ENCODE measurements around the gene RPL35.
"Not testable (repeated sequence)": the region's sequence is repeated elsewhere in the genome, so short reads cannot be mapped to it uniquely, and the experiment has no call there.

The RPL35 gene

DNA sequence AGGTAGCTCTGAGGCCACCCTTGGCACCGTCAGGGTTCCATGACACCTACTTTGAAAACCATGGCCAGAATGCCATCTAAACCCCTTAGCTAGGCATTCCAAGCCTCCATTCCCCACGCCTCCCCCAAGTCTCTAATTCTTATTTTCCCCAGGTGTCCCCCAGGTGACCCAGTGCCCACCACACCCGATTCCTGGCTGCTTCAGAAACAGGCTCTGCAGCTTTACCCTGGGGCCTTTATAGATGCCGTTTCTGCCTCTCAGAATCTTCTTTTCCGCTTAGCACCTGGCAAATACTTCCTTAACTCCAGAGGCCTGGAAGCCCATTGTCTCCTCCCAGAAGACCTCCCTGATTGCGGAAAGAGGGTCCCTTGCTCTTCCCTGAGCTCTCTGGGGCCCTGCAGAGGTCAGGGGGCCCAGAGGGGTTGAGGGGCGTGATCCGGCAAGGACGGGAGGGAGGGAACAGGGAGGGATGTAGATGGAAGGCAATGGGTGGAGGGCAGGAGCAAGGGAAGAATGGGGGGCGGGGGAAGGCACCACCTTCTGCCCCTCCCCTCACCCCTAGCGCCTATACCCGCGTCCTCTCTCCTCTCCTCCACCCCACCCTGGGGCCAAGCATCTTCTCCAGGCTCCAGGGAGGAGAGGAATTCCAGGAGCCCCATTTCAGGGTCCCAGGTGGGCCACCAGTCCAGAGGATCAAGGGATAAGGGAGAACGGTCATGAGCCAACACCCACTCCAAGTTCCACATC, 20.5 kb downstream of the RPL35 start:
- no peak overlapping the region for H3K27ac ChIP-seq
- no peak for DNase-seq (ENCODE audit: low read depth, low spot score)

DNA sequence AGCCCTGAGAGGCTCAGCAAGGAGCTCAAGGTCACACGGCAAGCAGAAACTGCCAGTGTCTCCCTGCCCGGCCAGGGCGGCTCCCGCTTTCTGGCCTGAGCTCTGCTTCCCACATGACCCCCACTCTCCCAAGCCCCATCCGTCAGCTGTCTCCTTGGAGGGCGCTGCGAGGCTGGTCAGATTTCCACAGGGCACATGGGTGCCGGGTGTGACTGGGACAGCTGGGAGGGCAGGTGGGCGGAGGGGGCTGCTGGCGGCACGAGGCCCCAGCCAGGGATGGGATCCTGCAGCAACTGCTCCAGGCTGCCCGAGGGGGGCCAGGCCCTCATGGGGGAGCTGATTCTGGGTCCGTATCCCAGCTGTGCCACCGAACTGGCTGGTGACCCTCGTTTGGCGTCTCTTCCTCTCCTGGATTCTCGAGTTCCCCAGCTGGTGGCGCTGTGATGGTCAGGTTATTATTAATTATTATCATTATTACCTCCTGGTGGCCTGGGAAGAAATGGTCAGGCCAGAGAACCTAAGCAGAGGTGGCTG, 21.4 kb downstream of the RPL35 start:
- H3K4me3 ChIP-seq: no peak overlapping the region
- no peaks in the 10 kb centered on the region for H3K36me3 ChIP-seq (ENCODE audit: insufficient read depth, low read length)
- H3K9me3 ChIP-seq (ENCODE audit: low read depth, low read length): no peaks in the 10 kb centered on the region
- DNase-seq (ENCODE audit: low read depth, low spot score): no peak
- H3K9ac ChIP-seq (ENCODE audit: insufficient read length): no peak overlapping the region
- no peak overlapping the region for H3K27ac ChIP-seq
- TF ChIP-seq FOXP2 (optimal IDR thresholded peaks at IDR 0.05; ENCODE audit: control extremely low read depth, extremely low read length, insufficient read depth) (no peak), EZH2 (IDR thresholded peaks at IDR 0.05) (no peak), POLR2AphosphoS5 (IDR thresholded peaks at IDR 0.05; ENCODE audit: borderline replicate concordance, low read depth, low read length) (no peak)

More for the DNA sequence above, 20.5 kb downstream of the RPL35 start:
- Histone ChIP-seq H3K9me3 (ENCODE audit: low read depth, low read length) (no peaks in the 10 kb centered on the region), H3K9ac (ENCODE audit: insufficient read length) (no peak overlapping the region), H3K36me3 (ENCODE audit: insufficient read depth, low read length) (no peaks in the 10 kb centered on the region), H3K4me3 (no peak overlapping the region)
- TF ChIP-seq POLR2AphosphoS5 (IDR thresholded peaks at IDR 0.05; ENCODE audit: borderline replicate concordance, low read depth, low read length): no peak
- no peak for TF ChIP-seq FOXP2 (optimal IDR thresholded peaks at IDR 0.05; ENCODE audit: control extremely low read depth, extremely low read length, insufficient read depth)
- no peak for TF ChIP-seq EZH2 (IDR thresholded peaks at IDR 0.05)

DNA sequence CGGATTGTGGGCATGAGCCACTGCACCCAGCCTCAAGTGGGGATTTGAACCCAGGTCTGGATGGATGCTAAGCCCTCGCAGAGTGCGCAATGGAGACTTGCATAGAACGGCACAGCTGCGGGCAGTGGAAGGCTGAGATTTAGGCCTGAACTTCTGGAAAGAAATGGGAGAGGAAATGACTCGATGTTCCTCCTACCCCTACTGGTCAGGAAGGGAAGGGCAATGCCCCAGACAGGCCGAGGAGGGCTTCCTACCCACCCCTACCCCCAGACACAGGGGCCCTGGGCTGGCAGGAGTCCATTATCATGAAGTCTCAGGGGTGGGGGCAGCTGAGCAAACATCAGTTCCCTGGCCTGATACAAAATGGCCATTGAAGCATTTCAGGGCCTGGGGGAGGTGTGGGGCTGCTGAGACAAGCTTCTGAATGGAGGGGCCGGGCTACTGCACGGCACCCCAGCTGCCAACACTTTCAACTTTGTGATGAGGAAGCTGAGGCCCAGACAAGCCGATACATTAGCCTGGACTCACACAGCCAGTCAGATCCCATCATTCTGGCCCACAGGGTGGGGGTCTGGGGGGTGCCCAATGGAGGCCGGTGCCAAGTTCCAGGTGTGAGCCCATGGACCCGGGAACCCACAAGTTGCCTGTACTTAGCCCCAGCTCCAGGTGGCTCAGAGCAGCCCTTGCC, 22.0 kb downstream of the RPL35 start:
- no peak for DNase-seq (ENCODE audit: low read depth, low spot score)
- Histone ChIP-seq H3K27ac (no peak overlapping the region), H3K9ac (ENCODE audit: insufficient read length) (no peak overlapping the region), H3K9me3 (ENCODE audit: low read depth, low read length) (no peaks in the 10 kb centered on the region), H3K36me3 (ENCODE audit: insufficient read depth, low read length) (no peaks in the 10 kb centered on the region), H3K4me3 (no peak overlapping the region)
- TF ChIP-seq EZH2 (IDR thresholded peaks at IDR 0.05): no peak
- TF ChIP-seq FOXP2 (optimal IDR thresholded peaks at IDR 0.05; ENCODE audit: control extremely low read depth, extremely low read length, insufficient read depth): no peak
- no peak for TF ChIP-seq POLR2AphosphoS5 (IDR thresholded peaks at IDR 0.05; ENCODE audit: borderline replicate concordance, low read depth, low read length)

DNA sequence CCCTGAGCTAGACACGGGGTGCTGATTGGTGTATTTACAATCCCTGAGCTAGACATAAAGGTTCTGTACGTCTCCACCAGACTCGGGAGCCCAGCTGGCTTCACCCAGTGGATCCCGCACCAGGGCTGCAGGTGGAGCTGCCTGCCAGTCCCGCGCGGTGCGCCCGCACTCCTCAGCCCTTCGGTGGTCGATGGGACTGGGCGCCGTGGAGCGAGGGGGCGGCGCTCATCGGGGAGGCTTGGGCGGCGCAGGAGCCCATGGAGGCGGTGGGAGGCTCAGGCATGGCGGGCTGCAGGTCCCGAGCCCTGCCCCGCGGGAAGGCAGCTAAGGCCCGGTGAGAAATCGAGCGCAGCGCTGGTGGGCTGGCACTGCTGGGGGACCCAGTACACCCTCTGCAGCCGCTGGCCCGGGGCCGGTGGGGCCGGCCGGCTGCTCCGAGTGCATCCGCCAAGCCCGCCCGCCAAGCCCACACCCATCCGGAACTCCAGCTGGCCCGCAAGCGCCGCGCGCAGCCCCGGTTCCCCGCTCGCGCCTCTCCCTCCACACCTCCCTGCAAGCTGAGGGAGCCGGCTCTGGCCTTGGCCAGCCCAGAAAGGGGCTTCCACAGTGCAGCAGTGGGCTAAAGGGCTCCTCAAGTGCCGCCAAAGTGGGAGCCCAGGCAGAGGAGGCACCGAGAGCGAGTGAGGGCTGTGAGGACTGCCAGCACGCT, 23.0 kb downstream of the RPL35 start:
- not testable (repeated sequence) for H3K27ac ChIP-seq; H3K4me3 ChIP-seq; H3K9ac ChIP-seq (ENCODE audit: insufficient read length); H3K36me3 ChIP-seq (ENCODE audit: insufficient read depth, low read length); H3K9me3 ChIP-seq (ENCODE audit: low read depth, low read length); DNase-seq (ENCODE audit: low read depth, low spot score)

DNA sequence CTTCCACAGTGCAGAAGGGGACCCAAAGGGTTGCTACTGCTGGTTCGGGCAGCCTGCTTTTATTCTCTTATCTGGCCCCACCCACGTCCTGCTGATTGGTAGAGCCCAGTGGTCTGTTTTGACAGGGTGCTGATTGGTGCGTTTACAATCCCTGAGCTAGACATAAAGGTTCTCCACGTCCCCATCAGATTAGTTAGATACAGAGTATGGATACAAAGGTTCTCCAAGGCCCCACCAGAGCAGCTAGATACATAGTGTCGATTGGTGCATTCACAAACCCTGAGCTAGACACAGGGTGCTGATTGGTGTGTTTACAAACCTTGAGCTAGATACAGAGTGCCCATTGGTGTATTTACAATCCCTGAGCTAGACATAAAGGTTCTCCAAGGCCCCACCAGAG, 23.6 kb downstream of the RPL35 start:
- H3K27ac ChIP-seq; H3K36me3 ChIP-seq (ENCODE audit: insufficient read depth, low read length); H3K9me3 ChIP-seq (ENCODE audit: low read depth, low read length); DNase-seq (ENCODE audit: low read depth, low spot score); H3K4me3 ChIP-seq; H3K9ac ChIP-seq (ENCODE audit: insufficient read length): not testable (repeated sequence)

DNA sequence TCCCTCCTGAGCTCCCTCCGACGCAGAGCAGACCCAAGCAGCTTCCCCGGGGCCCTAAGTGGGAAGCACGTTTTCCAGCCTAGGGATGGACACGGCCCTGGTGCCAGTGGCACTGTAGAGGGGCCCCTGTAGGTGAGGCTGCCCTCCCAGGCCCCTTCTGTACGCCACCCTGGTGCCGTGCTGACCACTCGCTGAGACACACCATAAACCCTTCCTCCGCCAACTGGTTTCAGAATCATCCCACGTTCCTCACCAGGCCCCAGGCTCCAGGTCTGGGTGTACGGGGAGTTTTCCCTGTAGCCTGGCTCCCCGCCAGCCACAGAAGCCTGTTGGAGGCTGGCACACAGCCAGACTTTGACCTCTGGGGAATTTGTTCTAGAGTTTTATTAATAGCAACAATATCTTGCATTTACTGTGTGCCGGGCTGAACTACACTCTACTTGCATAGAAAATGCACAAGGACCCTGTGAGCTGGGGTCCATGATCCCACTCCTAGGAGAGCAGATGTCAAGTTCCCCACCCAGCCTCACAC, 26.7 kb downstream of the RPL35 start:
- DNase-seq (ENCODE audit: low read depth, low spot score): peak; percentile 84
- TF ChIP-seq POLR2AphosphoS5 (IDR thresholded peaks at IDR 0.05; ENCODE audit: borderline replicate concordance, low read depth, low read length) (no peak; the same call in 1 of the 2 replicates), FOXP2 (optimal IDR thresholded peaks at IDR 0.05; ENCODE audit: control extremely low read depth, extremely low read length, insufficient read depth) (no peak), EZH2 (IDR thresholded peaks at IDR 0.05) (no peak)
- H3K27ac ChIP-seq: peak overlapping the region; percentile 70; the same call in 1 of the 2 replicates
- peak overlapping the region; percentile 49 for H3K9ac ChIP-seq (ENCODE audit: insufficient read length)
- no peaks in the 10 kb centered on the region for H3K36me3 ChIP-seq (ENCODE audit: insufficient read depth, low read length)
- H3K9me3 ChIP-seq (ENCODE audit: low read depth, low read length): no peaks in the 10 kb centered on the region
- H3K4me3 ChIP-seq: peak overlapping the region; percentile 68

DNA sequence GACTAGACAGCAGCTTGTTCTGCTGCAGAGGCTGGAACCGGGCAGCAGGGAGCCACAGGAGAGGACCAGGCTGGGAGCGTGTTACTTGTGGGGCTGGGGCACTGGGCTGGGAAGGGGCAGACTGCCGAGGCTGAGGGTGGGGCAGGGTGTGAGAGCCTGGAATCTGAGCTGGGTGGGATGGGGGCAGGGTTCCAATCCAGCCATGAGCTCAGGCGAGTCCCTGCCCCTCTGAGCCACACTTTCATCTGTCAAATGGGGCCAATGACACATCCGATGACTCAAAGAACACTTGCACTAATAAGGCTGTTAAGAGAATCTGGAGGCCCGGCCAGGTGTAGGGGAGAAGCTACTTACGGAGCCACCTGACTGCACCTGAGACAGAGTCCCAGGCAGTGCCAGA, 27.2 kb downstream of the RPL35 start:
- Histone ChIP-seq H3K4me3 (peak overlapping the region; percentile 68), H3K36me3 (ENCODE audit: insufficient read depth, low read length) (no peaks in the 10 kb centered on the region), H3K9me3 (ENCODE audit: low read depth, low read length) (no peaks in the 10 kb centered on the region), H3K9ac (ENCODE audit: insufficient read length) (no peak overlapping the region), H3K27ac (peak overlapping the region; percentile 70; the same call in 1 of the 2 replicates)
- TF ChIP-seq POLR2AphosphoS5 (IDR thresholded peaks at IDR 0.05; ENCODE audit: borderline replicate concordance, low read depth, low read length) (no peak), EZH2 (IDR thresholded peaks at IDR 0.05) (no peak), FOXP2 (optimal IDR thresholded peaks at IDR 0.05; ENCODE audit: control extremely low read depth, extremely low read length, insufficient read depth) (no peak)
- DNase-seq (ENCODE audit: low read depth, low spot score): no peak

DNA sequence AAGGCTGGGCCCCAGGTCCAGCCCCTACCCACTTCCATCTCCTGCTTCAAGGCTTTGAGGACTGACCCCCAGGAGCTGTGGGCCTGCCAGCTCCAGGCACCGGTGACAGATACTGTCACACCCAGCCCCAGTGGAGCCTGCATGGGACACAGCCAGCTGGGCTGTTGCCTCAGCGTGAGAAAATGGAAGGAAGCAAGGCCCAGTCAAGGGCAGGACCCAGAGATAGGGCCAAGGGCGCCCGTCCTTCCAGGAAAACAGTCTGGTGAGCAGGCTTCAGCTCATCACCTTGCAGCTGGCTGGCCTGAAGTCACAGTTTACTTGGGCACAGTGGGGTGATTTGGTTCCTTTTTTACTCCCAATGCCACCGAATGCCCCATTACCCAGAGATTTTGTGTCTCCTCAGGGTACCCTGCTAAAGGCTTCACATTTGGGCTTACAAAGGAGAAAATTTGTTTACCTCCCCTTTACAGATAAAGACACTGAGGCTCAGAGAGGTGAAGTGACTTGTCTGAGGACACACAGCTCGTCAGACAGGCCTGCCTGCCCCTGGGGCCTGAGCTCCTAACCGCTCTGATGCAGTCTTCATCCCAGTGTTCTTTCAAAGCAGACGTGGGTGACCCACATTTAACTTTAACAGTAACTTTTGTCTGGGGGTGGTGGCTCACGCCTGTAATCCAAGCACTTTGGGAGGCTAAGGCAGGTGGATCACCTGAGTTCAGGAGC, 30.0 kb downstream of the RPL35 start:
- Histone ChIP-seq H3K36me3 (ENCODE audit: insufficient read depth, low read length) (no peaks in the 10 kb centered on the region), H3K9ac (ENCODE audit: insufficient read length) (peak overlapping the region; percentile 32), H3K27ac (peak overlapping the region; percentile 95), H3K4me3 (no peak overlapping the region), H3K9me3 (ENCODE audit: low read depth, low read length) (no peaks in the 10 kb centered on the region)
- DNase-seq (ENCODE audit: low read depth, low spot score): no peak
- no peak for TF ChIP-seq EZH2 (IDR thresholded peaks at IDR 0.05)
- TF ChIP-seq POLR2AphosphoS5 (IDR thresholded peaks at IDR 0.05; ENCODE audit: borderline replicate concordance, low read depth, low read length): no peak
- TF ChIP-seq FOXP2 (optimal IDR thresholded peaks at IDR 0.05; ENCODE audit: control extremely low read depth, extremely low read length, insufficient read depth): no peak
